Hippocampal formation (tissue), 2 donors: ENCODE data around the gene IPO9.
"Not testable (repeated sequence)": the region's sequence is repeated elsewhere in the genome, so short reads cannot be mapped to it uniquely, and the experiment has no call there.

Experiments used
- DNase-seq, 2 donors: peaks; one replicate each; lab custom pipeline; 2025; lab: John Stamatoyannopoulos, UW

IPO9 gene

DNA sequence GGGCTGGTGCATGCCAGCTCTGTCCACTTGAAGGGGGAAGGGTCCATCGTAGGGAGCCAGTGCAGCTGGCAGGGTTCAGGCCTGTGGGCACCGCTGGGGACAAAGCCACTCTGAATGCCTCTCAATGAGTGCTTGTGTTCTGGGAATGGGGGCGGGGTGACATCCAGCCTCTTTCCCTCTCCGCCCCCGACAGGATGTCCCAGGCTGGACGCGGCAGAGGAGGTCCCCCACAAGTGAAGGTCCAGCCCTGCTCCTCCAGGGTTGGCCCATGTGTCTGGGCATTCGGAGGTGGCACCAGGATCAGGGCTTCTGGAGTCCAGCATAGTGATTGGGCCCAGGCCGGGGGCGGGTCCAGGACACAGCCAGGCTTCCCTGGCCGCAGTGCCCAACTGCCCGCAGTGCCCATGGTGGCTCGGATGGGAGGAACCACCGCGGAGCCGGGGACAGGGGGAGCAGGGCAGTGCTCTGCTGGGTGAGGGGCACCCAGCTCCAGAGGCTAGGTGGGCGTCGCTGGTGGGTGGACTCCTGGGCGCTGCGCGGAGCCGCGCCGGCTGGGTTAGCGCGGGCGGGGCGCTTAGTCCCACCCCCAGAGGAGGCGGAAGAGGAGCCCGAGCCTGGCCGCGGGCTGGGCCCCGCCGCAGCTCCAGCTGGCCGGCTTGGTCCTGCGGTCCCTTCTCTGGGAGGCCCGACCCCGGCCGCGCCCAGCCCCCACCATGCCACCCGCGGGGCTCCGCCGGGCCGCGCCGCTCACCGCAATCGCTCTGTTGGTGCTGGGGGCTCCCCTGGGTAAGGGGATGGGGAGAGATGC is 59.5 kb downstream of the IPO9 start, which contains the start of gene SHISA4:
Gene SHISA4 (plus strand): TSS at position 617 of the 808 bp plus-strand sequence. CDS start 97 bp downstream, at position 714.
- DNase-seq = peak; percentile 96 to 97

DNA sequence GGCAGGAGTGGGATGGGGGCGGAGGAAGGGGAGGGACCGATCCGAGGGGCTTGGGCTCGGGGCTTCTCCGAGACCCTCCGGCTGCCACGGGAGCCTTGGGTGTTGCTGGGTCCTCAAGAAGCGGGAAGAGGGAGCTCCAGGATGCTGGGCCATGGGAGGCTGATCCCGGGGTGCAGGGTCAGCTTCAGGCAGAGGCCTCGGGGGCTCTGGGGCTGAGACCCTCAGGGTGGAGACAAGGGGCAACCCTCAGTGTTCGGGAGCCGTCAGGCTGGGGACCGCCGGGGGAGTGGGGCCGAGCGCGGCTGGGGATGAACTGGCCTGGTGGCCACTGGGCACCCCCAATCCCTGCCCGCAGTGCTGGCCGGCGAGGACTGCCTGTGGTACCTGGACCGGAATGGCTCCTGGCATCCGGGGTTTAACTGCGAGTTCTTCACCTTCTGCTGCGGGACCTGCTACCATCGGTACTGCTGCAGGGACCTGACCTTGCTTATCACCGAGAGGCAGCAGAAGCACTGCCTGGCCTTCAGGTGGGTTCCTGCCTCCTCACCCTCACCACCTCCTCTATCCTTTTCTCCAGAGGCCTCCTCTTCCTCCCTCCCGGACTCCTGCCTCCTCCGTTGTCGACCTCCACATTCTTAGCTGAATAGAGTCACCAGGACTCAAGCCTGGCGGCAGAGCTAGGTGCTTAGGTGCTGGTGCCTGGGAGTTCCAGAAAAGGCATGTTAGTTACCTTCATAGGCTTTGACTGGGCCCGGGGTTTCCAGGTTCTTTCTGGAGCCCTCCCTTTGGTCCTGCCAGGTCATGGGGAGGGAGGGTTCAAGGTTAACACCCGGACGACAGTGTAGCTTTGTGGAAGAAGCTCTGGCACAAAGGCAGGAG is 60.4 kb downstream of the IPO9 start:
- DNase-seq = no peak

DNA sequence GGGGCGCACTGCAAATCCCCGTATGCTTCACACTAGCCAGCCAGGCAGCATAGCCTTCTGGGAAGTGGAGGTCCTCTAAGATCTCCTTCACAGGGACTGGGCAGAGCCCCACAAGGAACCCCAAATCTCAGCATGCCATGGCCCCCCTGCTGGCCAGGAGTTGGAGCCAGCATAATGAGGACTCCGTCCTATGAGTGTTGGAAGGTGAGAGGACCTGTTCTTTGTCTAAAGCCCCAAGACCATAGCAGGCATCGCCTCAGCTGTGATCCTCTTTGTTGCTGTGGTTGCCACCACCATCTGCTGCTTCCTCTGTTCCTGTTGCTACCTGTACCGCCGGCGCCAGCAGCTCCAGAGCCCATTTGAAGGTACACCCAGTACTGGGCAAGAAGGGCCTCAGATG is 61.3 kb downstream of the IPO9 start:
- DNase-seq = no peak

DNA sequence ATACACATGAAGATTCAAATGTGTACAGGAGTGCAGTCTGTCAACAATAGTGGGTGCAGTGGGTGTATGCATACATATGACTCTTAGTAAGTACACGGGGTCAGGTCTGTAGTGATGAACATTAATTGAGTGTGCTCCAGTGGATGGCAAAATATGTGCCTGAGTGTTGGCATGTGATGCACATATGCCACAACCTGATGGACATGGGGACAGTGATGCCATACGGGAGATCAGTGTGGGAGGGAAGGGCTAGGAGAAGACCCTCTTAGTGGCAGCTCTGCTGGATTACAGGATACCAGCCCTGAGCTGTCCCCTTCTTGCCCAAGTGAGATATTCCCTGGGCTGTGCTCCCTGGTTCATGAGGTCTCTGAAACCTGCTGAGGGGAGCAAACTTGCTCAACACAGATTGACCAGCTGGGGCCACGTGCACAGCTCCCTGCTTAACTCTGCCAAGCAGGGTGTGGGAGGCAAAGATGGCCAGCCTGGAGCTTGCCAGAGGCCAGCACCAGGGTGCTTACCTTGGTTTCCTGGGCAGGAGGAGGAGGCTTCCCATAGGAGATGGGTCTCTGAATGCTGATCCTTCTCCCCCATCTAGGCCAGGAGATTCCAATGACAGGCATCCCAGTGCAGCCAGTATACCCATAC is 62.0 kb downstream of the IPO9 start:
- DNase-seq = no peak

DNA sequence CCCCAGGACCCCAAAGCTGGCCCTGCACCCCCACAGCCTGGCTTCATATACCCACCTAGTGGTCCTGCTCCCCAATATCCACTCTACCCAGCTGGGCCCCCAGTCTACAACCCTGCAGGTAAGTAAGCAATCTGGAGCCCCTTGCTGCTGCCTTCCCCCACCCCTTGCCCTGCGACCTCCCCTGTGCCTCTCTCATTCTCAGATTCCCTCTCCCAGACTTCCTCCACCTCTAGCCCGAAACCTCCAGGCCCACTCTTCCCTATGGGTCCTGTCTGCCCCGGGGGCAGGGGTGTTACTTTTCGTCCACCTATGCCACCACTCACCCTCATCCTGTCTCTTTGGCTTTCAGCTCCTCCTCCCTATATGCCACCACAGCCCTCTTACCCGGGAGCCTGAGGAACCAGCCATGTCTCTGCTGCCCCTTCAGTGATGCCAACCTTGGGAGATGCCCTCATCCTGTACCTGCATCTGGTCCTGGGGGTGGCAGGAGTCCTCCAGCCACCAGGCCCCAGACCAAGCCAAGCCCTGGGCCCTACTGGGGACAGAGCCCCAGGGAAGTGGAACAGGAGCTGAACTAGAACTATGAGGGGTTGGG is 62.6 kb downstream of the IPO9 start:
- DNase-seq = no peak

DNA sequence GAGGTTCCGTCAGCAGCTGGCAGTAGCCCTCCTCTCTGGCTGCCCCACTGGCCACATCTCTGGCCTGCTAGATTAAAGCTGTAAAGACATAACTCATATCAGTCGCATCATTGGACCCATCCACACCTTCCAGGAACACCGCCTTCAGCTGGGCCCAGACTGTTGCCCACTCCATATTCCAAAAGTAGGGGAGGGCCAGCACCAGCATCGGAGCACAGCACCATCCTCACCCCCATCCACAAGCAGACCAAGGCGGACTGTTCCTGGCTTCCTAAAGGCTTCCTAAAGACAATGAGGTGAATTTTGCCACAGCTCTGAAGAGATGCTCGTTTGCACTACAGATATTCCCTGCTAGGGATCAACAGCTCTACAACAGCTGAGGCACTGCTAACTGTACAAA is 63.3 kb downstream of the IPO9 start:
- DNase-seq = no peak

DNA sequence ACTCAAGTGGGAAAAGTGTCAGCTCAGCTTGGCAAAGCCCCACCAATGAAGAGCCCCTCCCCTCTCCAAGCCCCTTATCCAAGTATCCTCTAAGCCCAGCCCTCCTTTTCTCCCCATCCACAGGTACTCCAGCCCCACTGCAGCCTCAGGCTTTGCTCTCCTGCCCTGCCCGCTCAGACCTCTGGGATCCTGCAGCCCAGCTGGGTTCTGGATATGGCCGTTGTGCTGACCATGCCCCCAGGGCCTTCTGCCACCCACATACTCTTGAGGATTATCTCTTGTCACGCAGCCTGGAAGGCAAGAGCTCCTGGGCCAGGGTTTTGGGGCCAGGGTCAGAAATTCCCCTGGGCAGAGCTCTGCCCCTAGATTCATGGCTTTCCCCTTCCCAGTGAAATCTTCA is 64.5 kb downstream of the IPO9 start:
- no peak for DNase-seq

DNA sequence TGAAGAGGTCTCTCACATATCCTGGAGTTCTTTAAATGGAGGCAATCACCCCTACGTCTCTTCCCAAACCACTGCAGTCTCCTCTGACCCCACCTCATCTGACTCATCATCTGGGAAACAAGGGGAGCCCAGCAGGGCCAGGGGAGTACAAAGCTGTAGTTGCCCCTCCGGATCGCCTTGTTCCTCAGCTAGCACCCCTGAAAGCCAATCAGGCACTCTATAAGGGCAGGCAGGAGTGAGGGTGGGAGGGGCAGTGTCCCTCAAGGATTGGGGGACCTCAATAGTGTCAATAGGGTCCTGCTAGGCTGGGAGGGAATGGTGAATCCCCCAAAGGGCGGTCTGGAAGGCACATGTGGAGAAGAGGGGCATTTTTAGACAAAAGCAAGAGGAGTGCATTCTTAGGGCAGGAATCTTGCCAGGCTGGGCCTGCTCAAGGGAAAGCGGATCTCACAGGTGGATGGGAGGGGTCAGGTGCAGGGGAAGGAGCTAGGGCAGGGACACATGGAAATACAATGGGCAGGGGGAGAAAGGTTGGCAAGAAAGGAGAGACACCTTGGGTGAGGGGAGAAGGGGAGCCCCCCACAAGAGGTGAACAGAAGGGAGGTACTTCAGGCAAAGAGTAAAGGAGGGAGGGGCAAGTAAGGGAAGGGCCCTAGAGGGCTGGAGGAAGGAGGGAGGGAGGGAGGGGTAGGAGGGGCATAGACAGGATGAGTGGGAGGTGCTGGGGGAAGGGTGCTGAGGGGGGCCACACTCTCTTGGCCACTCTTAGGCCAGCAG is 65.6 kb downstream of the IPO9 start:
- no peak for DNase-seq

DNA sequence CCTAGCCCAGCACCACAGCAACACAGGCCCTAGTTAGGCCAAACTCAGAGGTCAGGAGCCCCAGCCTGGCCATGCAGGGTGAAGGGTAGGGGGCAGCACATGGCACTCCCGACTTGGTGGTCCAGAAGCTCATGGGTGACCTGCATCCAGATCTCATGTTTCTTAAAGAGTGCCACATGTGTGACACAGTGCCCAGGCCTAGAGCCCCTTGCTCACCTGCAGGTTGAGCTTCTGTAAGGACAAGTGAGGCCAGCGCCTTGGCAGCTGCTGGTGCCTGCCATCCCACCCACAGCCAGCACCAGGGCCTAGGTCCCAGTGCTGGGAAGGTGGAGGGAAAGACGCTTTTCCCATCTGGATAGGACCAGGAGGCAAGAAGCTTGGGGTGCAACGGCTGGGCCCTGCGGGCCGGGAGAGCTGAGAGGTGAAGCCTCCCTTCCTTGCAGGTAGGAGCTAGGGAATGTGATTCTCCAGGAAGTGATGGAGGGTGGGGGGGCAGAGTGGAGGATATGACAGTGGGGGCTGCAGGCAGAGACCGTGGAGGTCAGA is 66.2 kb downstream of the IPO9 start:
- DNase-seq = no peak

DNA sequence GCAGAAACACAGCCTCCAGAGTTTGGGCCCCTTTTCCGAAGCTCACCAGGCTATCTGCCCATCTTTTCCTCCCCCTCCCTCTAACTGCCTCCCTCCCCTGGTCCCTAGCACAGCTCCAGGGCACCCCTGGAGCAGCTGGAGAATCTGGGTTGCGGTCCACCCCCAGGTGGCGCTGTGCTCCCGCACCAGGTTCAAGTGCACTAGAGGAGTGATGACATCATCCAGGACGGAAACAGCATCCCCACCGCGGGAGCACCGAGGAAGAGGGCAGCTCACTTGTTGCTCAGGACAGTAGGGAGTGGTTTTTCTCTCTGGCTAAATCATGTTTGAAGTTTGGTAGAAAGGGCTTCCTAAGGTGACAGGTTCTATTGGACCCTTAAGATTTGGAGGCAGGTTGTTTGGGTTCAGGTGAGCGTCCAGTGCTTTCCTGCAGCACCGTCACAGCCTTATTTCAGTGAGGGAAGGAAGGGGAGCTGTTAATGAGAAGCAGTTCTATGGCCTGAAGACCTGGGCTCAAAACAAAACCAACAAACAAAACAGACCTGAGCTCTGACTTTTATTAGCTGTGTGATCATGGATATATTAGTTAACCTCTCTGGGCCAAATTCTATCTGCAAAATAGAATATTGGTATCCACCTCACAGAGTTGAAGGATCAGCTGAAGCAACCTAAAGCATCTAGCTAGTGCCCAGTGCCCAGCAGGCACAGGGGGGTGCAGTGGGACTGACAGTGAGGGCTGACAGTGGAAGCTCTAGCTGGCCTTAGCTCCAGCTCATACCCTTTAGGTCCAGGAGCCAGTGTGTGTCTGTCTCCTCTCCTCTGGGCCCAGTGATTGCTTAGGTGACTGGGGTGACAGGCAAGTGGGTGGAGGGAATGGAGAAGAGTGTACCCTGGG is 67.2 kb downstream of the IPO9 start:
- DNase-seq = peak; percentile 61 to 74

DNA sequence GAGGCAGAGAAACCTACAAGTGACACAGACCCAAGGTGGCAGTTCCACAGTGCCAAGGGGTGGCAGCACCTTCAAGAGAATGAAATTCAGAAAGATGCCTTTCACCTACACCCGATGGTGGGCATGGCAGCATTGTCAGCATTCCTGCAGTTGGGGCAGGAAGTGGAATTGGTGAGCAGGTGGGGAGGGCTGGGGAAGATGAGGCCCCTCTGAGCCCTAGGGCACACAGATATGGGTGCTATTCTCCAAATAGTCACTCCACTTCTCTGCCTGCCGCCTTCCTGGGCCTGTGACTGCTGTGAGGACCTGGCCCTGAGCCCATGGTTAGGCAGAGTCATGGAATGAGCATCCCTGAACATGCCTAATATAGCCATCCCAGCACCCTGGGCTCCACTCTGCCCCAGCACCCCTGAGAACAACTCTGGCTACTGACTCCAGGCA is 68.0 kb downstream of the IPO9 start:
- DNase-seq = no peak

DNA sequence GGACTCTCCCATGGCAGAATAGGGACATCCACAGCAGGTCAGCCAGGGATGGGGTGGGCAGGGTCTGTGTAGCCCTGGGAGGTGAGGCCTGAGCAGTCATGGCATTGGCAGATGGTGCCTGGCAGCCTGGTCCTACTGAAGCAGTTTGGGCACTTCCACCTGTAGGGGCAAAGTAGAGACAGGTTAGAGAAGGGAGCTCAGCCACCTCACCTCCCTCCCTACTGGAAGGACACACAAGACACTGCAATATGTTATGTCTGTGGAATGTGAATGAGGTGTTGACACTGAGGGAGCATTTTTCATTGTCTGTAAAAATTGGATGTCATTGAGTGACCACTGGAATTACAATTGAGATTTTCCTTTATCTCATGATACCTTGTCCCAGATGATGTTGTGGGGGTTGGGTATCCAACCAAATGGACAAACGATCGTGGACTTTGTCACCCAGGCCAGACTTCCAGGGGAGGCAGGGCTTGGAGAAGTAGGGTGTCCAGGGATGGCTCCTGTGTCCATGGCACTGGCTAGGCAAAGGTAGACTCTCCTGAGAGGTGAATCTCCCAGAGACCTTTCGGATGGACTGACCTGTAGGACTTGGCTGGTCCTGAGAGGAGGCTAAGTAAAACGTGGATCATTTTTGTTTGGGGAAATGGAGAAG is 69.4 kb downstream of the IPO9 start:
- no peak for DNase-seq

DNA sequence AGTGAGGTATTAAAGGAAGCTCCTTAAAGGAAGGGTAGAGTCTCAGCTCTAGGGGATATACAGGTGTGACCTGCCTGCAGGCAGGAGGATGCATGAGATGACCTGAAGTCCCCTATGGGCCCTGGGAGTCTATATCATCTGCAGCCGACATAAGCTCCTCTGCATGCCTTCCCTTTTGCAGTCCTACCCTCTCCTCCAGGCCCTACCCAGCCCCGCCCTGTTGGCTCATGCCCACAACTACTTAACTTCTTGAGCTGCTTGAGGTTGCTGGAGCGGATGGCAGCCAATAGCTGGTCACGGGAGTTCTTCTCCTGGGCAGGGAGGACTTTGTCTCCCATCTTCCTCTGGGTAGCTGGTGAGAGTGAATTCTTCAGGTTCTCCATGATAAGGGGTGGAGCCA is 70.0 kb downstream of the IPO9 start:
- no peak for DNase-seq

DNA sequence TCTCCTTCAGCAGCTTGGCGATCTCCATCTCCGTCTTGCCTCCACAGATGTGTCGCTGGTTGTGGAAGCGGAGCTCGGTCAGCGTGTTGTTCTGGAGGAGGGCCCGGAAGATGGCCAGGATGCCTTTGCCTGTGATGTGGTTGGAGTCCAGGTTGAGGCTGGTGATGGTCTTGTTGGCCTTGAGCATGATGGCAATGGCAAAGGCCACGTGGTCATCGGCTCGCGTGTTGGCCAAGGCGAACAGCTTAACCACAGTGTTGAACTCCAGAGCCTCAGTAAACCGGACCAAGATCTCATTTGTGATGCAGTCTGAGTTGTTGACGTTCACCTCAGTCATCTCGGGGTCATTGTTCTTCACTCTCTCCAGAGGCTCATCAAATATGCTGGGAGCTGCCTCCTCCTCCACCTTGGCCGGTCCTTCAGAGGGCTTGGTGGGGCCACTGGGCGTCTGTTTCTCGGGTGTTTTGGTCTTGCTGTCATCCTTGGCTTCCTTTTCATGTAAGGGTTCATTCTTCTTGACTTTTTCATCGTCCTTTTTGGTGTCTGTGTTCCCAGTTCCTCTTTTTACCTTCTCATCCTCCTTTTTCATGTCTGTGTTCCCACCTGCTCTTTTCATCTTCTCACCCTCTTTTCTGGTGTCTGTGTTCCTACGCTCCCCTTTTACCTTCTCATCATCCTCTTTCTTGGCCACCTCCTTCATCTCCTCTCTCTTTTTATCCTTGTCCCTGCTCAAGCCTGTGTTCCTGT is 70.9 kb downstream of the IPO9 start:
- no peak for DNase-seq

DNA sequence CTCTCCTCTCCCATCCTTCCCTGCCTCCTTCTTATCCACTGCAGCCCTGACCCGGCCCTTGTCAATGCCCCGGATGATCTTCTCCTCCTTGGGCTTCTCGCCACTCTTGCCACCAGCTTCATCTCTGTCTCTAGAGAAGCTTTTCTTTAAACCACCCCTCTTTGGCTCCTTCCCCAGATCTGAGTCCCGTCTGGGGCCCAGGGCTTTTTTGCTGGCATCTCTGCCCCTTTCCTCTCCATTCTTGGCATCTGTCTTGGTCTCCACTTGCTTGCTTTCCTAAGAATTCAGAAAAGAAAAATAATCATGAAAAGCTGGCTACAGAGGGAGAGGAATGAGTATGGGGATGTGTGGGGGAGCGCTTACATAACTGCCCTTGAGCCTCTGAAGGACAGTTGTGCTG is 71.5 kb downstream of the IPO9 start:
- no peak for DNase-seq

DNA sequence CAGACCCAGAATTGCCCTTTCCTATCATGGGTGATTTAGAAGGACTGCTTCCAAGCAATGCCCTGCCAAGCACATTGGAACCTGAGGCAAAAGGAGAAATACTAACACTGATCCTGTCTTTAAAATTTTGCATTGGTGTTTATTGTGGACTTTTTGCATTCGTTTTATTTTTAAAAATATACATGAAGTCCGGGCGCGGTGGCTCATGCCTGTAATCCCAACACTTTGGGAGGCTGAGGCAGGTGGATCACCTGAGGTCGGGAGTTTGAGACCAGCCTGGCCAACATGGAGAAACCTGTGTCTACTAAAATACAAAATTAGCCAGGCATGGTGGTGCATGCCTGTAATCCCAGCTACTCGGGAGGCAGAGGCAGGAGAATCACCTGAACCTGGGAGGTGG is 72.1 kb downstream of the IPO9 start:
- DNase-seq = not testable (repeated sequence)

DNA sequence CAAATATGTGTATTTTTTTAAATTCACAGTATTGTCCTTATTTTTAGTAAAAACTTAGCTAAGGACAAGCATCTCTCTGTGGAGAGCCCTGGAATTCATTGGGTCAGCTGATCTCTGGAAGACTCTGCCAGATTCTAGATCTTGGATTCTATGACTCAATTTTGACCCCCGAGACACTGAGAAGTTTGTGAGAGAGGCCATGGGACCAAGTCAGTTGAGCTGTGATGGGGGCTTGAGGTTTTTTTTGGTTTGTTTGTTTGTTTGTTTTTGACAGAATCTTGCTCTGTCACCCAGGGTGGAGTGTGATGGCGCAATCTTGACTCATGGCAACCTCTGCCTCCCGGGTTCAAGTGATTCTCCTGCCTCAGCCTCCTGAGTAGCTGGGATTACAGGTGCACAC is 73.2 kb downstream of the IPO9 start:
- no peak for DNase-seq

DNA sequence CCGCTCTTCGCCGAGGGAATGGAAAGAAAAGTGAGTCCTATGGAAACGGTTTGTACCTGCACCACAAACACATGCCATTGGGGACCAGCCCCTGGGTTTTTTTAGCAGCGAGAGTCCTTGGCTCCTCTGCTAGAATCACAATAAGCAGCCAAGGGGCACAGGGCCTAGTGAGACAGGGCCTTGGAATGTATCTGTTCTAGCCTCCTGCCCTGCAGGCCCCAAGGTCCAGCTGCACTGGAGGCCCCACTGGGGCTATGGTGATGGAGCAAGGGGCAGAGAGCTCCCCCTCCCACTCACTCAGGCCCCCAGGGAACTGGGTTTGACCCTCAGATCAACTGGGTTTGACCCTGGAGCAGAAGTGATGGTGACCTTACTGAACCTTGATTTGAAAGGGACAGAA is 74.2 kb downstream of the IPO9 start:
- DNase-seq = no peak

DNA sequence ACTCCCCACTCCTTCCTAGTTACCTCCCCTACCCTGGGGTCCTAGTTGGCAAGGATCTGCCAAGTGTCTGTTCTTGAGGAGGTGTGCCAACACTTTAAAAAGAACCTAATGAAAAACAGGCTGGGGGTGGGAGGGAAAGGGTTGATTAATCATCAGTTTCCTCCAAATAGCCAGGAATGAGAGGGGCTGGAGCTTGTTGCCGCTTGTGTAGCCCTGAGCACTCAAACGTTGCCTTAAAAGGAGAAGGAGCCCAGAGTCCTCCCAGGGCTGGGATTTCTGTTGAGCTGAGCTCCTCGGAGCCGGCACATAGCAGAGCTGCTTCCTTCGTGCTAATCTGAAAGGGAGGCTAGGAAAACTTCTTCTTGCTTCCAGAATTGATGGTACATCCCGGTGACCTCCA is 75.6 kb downstream of the IPO9 start:
- DNase-seq = no peak
